H9 (cell line): Measurements from ENCODE around the gene DUOX1. TPM values are rescaled to one million over a fixed set of nuclear protein-coding genes. Genes with fewer than 3 reads are reported as not detected.

Source experiments
- DNase-seq: peaks from one replicate; pipeline ENCODE4 v3.0.0-alpha.2; 2017
- H2AFZ ChIP-seq: one replicate; pipeline ENCODE4 v1.6.1; 2013; ENCODE audit warnings: mild to moderate bottlenecking, low read length, control low read depth, moderate library complexity
- H2AK5ac ChIP-seq: 2 replicates; pipeline ENCODE4 v1.6.1; 2013; ENCODE audit warnings: low read length, control low read depth, mixed read lengths; ENCODE audit not compliant: insufficient read length
- H2BK120ac ChIP-seq: one replicate; pipeline ENCODE4 v1.6.1; 2013; ENCODE audit warnings: low read depth, mild to moderate bottlenecking, low read length, control low read depth, inconsistent platforms; ENCODE audit not compliant: poor library complexity, severe bottlenecking
- H2BK12ac ChIP-seq: 2 replicates; pipeline ENCODE4 v1.6.1; 2013; ENCODE audit warnings: low read length, control low read depth, mixed read lengths, low read depth; ENCODE audit not compliant: insufficient read length
- H2BK15ac ChIP-seq: 2 replicates; pipeline ENCODE4 v1.6.1; 2013; ENCODE audit warnings: low read depth, low read length, control low read depth
- H2BK20ac ChIP-seq: one replicate; pipeline ENCODE4 v1.6.1; 2013; ENCODE audit warnings: low read depth, mild to moderate bottlenecking, low read length, control low read depth, inconsistent platforms; ENCODE audit not compliant: poor library complexity, severe bottlenecking
- H2BK5ac ChIP-seq: 2 replicates; pipeline ENCODE4 v1.6.1; 2013; ENCODE audit warnings: low read length, control low read depth, mixed read lengths; ENCODE audit not compliant: insufficient read length
- H3K14ac ChIP-seq: 2 replicates; pipeline ENCODE4 v1.6.1; 2013; ENCODE audit warnings: low read length, control low read depth; ENCODE audit not compliant: insufficient read depth
- H3K18ac ChIP-seq: 2 replicates; pipeline ENCODE4 v1.6.1; 2013; ENCODE audit warnings: low read depth, mild to moderate bottlenecking, mixed read lengths, low read length, control low read depth; ENCODE audit not compliant: insufficient read length
- H3K23ac ChIP-seq: 2 replicates; pipeline ENCODE4 v1.6.1; 2013; ENCODE audit warnings: low read length, control low read depth, mixed read lengths, low read depth; ENCODE audit not compliant: insufficient read length
- H3K23me2 ChIP-seq: 2 replicates; pipeline ENCODE4 v1.6.1; 2013; ENCODE audit warnings: low read depth, mild to moderate bottlenecking, mixed read lengths, low read length, control low read depth; ENCODE audit not compliant: insufficient read length, poor library complexity, severe bottlenecking
- H3K27ac ChIP-seq: 2 replicates; pipeline ENCODE4 v1.5.1; 2013; ENCODE audit warnings: low read length, control low read depth, mixed read lengths, low read depth; ENCODE audit not compliant: insufficient read length
- H3K27me3 ChIP-seq: 2 replicates; pipeline ENCODE4 v1.6.1; 2013; ENCODE audit warnings: low read length, control low read depth, inconsistent platforms; ENCODE audit not compliant: insufficient read depth
- H3K4ac ChIP-seq: 2 replicates; pipeline ENCODE4 v1.6.1; 2013; ENCODE audit warnings: low read depth, mild to moderate bottlenecking, control low read depth, inconsistent platforms, low read length, moderate library complexity
- H3K4me1 ChIP-seq: 2 replicates; pipeline ENCODE4 v1.6.1; 2013; ENCODE audit warnings: low read length, control low read depth, inconsistent platforms; ENCODE audit not compliant: insufficient read depth
- H3K4me2 ChIP-seq: 2 replicates; pipeline ENCODE4 v1.6.1; 2013; ENCODE audit warnings: low read length, control low read depth, mixed read lengths; ENCODE audit not compliant: insufficient read length, insufficient read depth
- H3K56ac ChIP-seq: 2 replicates; pipeline ENCODE4 v1.6.1; 2013; ENCODE audit warnings: low read depth, mild to moderate bottlenecking, mixed read lengths, low read length, control low read depth; ENCODE audit not compliant: insufficient read length
- H3K79me1 ChIP-seq: 2 replicates; pipeline ENCODE4 v1.6.1; 2013; ENCODE audit warnings: low read depth, mild to moderate bottlenecking, moderate library complexity, low read length, control low read depth, inconsistent platforms; ENCODE audit not compliant: insufficient read depth, poor library complexity, severe bottlenecking
- H3K79me2 ChIP-seq: 2 replicates; pipeline ENCODE4 v1.6.1; 2013; ENCODE audit warnings: low read length, control low read depth, inconsistent platforms; ENCODE audit not compliant: insufficient read depth
- H3K9ac ChIP-seq: 2 replicates; pipeline ENCODE4 v1.6.1; 2013; ENCODE audit warnings: low read length, control low read depth, mixed read lengths; ENCODE audit not compliant: insufficient read length; ENCODE audit errors: extremely low read depth
- H3K9me3 ChIP-seq: one replicate; pipeline ENCODE4 v1.6.1; 2013; ENCODE audit warnings: low read depth, low read length, inconsistent platforms; ENCODE audit not compliant: control insufficient read depth
- H3T11ph ChIP-seq: one replicate; pipeline ENCODE4 v1.6.1; 2013; ENCODE audit warnings: mild to moderate bottlenecking, low read length, control low read depth, inconsistent platforms
- H4K20me1 ChIP-seq: one replicate; pipeline ENCODE4 v1.6.1; 2013; ENCODE audit not compliant: control insufficient read depth, insufficient read length, insufficient read depth
- H4K5ac ChIP-seq: 2 replicates; pipeline ENCODE4 v1.6.1; 2013; ENCODE audit warnings: low read depth, mild to moderate bottlenecking, mixed read lengths, low read length, control low read depth; ENCODE audit not compliant: insufficient read length
- H4K8ac ChIP-seq: replicated peaks from 2 replicates; pipeline ENCODE4 v1.6.1; 2013; ENCODE audit warnings: low read length, control low read depth, mixed read lengths, low read depth; ENCODE audit not compliant: insufficient read length
- H4K91ac ChIP-seq: 2 replicates; pipeline ENCODE4 v1.6.1; 2013; ENCODE audit warnings: low read depth, mild to moderate bottlenecking, moderate library complexity, mixed read lengths, low read length, control low read depth; ENCODE audit not compliant: insufficient read length
- H3K27ac Mint-ChIP-seq, 3 experiments: 2 replicates in 2 of 3; 3 replicates in 1 of 3; pipeline ENCODE4 v1.8.0; 2020 to 2021; ENCODE audit warnings: mixed read lengths in 3 of 3, mild to moderate bottlenecking in 1 of 3, moderate library complexity in 1 of 3
- H3K27me3 Mint-ChIP-seq: 2 replicates; pipeline ENCODE4 v1.8.0; 2021; ENCODE audit warnings: low read depth, mild to moderate bottlenecking, moderate library complexity, mixed read lengths
- H3K36me3 Mint-ChIP-seq, 3 experiments: 2 replicates in 2 of 3; 3 replicates in 1 of 3; pipeline ENCODE4 v1.8.0; 2020 to 2021; ENCODE audit warnings: low read depth in 3 of 3, mixed read lengths in 3 of 3; ENCODE audit not compliant: insufficient read depth in 1 of 3
- H3K4me1 Mint-ChIP-seq, 2 experiments: 2 replicates each; pipeline ENCODE4 v1.8.0; 2020; ENCODE audit warnings: mixed read lengths in 2 of 2
- H3K4me3 Mint-ChIP-seq, 2 experiments: 2 replicates in 1 of 2; 3 replicates in 1 of 2; pipeline ENCODE4 v1.8.0; 2020 to 2021; ENCODE audit warnings: mild to moderate bottlenecking in 2 of 2, mixed read lengths in 2 of 2, moderate library complexity in 1 of 2
- H3K9me3 Mint-ChIP-seq, 2 experiments: 2 replicates in 1 of 2; 3 replicates in 1 of 2; pipeline ENCODE4 v1.8.0; 2020; ENCODE audit warnings: mild to moderate bottlenecking in 2 of 2, mixed read lengths in 2 of 2, moderate library complexity in 1 of 2
- WGBS: extraction: QIAGEN DNeasy Blood & Tissue Kit; methylation state at CpG from one replicate; pipeline ENCODE4 v1.1.7; 2013; ENCODE audit warnings: missing lambda C conversion rate, low lambda C conversion rate, mixed read lengths; ENCODE audit not compliant: insufficient read length; ENCODE audit errors: extremely low coverage; 5-methylcytosine and 5-hydroxymethylcytosine counted together
- total RNA-seq: library from RNA; stranded (reverse); gene quantifications from 2 replicates; pipeline ENCODE4 v1.2.1, GENCODE V29; 2021
- TF ChIP-seq, protein P1 (sequence below): fragments of 200-600 bp; sonication (generic); conservative IDR thresholded peaks from 3 replicates; pipeline ENCODE4 v1.8.0; 2021; ENCODE audit warnings: antibody characterized with exemption, mild to moderate bottlenecking

Gene DUOX1
- total RNA-seq, 1 experiment from 2014 or later = 2.6 TPM

DNA sequence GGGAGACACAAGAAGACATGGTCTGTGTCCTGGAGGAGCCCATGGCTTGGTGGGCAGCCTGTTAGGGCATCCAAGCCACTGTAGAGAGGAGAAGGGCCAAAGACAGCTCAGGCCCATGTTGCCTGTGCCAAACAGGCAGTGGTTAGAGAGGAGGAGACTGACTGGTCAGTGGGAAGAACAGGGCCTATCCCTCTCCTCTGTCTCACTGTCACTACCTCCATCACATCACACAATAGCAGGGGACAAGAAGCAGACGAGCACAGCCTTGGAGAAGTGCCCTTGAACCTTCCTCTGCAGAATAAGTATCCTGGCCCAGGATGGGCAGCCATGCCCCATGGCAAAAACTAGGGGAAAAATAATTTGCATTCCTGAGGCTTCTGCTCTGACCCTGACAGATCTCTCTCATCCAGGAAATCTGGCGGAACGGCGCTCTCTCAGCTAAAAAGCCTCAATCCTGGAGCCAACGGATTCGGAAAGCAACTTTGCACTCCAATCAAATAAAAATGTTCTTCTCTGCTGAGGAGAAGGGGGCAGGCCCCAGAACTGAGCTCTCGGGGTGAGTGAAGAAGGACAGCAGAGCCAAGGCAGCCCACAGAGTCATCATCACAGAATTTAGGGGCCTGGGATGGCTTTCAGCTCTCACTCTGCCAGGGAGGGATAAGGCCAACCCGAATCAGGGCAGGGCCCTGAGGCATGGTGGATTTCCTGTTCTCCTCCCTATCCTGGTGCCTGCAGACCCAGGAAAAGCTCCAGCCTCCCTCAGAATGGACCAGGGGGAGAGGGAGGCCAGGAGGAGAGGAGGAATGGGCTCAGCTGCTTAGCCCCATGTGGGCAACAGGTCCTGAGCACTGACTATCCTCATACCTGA lies 56.3 kb downstream of the DUOX1 start:
- H3K4me2 ChIP-seq = peak overlapping the region; percentile 56
- H3K23ac ChIP-seq = no peak overlapping the region
- no peak overlapping the region for H2AK5ac ChIP-seq
- no peak overlapping the region for H3T11ph ChIP-seq
- H4K91ac ChIP-seq = no peak overlapping the region
- no peak overlapping the region for H3K56ac ChIP-seq
- H3K27me3 ChIP-seq = peaks cover 6% of the 10 kb centered on the region; the same call in 1 of the 2 replicates
- H3K4ac ChIP-seq = no peak overlapping the region
- H2BK15ac ChIP-seq = no peak overlapping the region
- no peak overlapping the region for H3K18ac ChIP-seq
- H2BK120ac ChIP-seq = no peak overlapping the region
- H3K27ac ChIP-seq = no peak overlapping the region
- no peak overlapping the region for H4K5ac ChIP-seq
- H2AFZ ChIP-seq = no peak overlapping the region
- peaks cover 13% of the 10 kb centered on the region for H3K79me1 ChIP-seq
- no peaks in the 10 kb centered on the region for H4K20me1 ChIP-seq
- H3K4me1 ChIP-seq = peaks cover 21% of the 10 kb centered on the region
- H3K14ac ChIP-seq = no peak overlapping the region
- no peak overlapping the region for H4K8ac ChIP-seq
- WGBS = no CpG with 5 or more reads among the region's 8 CpGs
- DNase-seq = no peak
- no peak overlapping the region for H2BK5ac ChIP-seq
- peak overlapping the region; percentile 87 to 97 for H3K4me3 Mint-ChIP-seq
- no peaks in the 10 kb centered on the region for H3K9me3 ChIP-seq
- H3K9ac ChIP-seq = no peak overlapping the region
- peaks cover 3% of the 10 kb centered on the region; the same call in 1 of the 2 replicates for H3K79me2 ChIP-seq
- H2BK12ac ChIP-seq = no peak overlapping the region
- TF ChIP-seq, protein P1, sequence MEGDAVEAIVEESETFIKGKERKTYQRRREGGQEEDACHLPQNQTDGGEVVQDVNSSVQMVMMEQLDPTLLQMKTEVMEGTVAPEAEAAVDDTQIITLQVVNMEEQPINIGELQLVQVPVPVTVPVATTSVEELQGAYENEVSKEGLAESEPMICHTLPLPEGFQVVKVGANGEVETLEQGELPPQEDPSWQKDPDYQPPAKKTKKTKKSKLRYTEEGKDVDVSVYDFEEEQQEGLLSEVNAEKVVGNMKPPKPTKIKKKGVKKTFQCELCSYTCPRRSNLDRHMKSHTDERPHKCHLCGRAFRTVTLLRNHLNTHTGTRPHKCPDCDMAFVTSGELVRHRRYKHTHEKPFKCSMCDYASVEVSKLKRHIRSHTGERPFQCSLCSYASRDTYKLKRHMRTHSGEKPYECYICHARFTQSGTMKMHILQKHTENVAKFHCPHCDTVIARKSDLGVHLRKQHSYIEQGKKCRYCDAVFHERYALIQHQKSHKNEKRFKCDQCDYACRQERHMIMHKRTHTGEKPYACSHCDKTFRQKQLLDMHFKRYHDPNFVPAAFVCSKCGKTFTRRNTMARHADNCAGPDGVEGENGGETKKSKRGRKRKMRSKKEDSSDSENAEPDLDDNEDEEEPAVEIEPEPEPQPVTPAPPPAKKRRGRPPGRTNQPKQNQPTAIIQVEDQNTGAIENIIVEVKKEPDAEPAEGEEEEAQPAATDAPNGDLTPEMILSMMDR = no peak
- H3K4me1 Mint-ChIP-seq = peaks cover 54 to 56% of the 10 kb centered on the region in 2 experiments
- no peak overlapping the region for H2BK20ac ChIP-seq
- peak overlapping the region in 1 of 3 experiments; percentile 80; a peak in 1 of 7 replicates for H3K27ac Mint-ChIP-seq
- peaks cover 5% of the 10 kb centered on the region for H3K23me2 ChIP-seq
- peaks cover 0 to 6% (median 5%) of the 10 kb centered on the region in 3 experiments; a peak in 2 of 7 replicates for H3K36me3 Mint-ChIP-seq
- peaks cover 35% of the 10 kb centered on the region for H3K27me3 Mint-ChIP-seq
- H3K9me3 Mint-ChIP-seq = no peaks in the 10 kb centered on the region; a peak in 2 of 5 replicates
